ENCODE measurements around the gene PCDHGA8.
"Not testable (repeated sequence)": the region's sequence is repeated elsewhere in the genome, so short reads cannot be mapped to it uniquely, and the experiment has no call there.

Gene PCDHGA8

DNA sequence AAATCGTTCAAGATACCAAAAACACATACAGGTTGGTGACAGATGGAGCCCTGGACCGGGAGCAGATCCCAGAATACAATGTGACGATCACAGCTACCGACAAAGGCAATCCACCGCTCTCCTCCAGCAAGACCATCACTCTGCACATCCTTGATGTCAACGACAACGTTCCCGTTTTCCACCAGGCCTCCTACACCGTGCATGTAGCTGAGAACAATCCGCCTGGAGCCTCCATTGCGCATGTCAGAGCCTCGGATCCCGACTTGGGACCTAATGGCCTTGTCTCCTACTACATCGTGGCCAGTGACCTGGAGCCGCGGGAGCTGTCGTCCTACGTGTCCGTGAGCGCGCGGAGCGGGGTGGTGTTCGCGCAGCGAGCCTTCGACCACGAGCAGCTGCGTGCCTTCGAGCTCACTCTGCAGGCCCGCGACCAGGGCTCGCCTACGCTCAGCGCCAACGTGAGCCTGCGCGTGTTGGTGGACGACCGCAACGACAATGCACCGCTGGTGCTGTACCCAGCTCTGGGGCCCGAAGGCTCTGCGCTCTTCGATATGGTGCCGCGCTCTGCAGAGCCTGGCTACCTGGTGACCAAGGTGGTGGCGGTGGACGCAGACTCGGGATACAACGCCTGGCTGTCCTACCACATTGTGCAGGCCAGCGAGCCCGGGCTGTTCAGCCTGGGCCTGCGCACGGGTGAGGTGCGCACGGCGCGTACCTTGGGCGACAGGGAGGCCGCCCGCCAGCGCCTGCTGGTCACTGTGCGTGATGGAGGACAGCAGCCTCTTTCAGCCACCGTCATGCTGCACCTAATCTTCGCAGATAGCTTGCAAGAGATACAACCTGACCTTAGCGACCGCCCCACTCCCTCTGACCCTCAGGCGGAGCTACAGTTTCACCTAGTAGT lies 20.6 kb upstream of the PCDHGA8 start:
- DNase-seq: no peak

DNA sequence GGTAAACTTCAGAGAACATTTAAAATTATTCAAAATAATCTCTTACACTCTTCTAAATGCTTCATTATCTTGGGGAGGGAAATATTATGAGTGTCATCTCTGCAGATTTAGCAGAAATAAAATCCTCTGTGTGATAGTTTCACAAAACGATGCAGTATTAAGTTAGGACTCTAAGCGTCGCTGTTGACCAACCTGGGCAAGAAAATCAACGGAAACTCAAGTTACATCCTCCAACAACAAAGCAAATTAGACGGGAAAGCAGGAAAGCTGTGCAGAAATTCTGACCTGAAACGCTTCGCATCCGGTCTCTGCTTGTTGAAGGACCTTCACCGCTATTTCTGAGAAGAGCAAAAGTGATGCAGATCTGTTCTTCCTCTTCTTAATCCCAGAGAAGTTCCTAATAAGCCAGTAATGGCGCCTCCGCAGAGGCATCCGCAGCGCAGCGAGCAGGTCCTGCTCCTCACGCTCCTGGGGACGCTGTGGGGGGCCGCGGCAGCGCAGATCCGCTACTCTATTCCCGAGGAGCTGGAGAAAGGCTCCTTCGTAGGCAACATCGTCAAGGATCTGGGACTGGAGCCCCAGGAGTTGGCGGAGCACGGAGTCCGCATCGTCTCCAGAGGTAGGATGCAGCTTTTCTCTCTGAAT lies 18.6 kb upstream of the PCDHGA8 start, which contains the start of gene PCDHGA6:
Gene PCDHGA6 (plus strand): TSS at position 219 of the 645 bp plus-strand sequence. CDS start 193 bp downstream, at position 412.
- DNase-seq: peak; percentile 6

DNA sequence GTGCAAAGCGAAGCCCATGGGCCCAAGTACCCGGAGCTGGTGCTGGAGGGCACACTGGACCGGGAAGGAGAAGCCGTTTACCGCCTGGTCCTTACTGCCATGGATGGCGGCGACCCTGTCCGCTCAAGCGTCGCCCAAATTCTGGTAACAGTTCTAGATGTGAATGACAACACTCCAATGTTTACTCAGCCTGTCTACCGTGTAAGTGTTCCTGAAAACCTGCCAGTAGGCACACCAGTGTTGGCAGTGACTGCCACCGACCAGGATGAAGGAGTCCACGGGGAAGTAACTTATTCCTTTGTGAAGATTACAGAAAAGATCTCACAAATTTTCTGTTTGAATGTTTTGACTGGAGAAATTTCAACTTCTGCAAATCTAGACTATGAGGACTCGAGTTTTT lies 17.8 kb upstream of the PCDHGA8 start:
- no peak for DNase-seq

DNA sequence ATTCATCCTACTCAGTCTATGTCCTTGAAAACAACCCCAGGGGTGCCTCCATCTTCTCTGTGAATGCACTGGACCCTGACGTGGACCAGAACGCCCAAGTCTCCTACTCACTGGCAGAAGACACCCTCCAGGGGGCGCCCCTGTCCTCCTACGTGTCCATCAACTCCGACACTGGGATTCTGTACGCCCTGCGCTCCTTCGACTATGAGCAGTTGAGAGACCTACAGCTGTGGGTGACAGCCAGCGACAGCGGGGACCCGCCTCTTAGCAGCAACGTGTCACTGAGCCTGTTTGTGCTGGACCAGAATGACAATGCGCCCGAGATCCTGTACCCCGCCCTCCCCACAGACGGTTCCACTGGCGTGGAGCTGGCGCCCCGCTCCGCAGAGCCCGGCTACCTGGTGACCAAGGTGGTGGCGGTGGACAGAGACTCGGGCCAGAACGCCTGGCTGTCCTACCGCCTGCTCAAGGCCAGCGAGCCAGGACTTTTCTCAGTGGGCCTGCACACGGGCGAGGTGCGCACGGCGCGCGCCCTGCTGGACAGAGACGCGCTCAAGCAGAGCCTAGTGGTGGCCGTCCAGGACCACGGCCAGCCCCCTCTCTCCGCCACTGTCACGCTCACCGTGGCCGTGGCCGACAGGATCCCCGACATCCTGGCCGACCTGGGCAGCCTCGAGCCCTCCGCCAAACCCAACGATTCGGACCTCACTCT lies 16.8 kb upstream of the PCDHGA8 start:
- DNase-seq: not testable (repeated sequence)

DNA sequence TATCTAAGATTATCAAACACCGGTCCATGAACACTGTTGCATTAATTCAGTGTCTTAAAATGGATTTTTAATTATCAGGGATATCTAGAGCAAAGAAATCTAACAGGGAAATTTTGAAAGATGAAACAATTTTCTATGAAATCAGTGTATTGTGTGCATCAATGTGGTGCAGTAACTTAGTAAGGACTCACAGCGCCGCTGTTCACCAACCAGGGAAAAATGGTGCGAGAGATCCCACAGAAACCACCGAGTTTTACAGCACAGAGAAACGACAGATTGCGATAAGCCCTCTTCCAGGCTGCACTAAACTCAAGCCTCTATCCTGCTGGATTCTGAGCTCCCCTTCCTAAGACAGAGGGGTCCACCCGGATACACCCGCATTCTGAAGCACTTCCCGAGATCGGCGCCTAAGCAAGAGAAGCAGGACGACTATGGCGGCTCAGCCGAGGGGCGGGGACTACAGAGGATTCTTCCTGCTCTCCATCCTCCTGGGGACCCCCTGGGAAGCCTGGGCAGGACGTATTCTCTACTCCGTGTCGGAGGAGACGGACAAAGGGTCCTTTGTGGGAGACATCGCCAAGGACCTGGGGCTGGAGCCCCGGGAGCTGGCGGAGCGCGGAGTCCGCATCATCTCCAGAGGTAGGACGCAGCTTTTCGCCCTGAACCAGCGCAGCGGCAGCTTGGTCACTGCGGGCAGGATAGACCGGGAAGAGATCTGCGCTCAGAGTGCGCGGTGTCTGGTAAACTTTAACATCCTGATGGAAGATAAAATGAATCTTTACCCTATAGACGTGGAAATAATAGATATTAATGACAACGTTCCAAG lies 9.8 kb upstream of the PCDHGA8 start, which contains the start of gene PCDHGA7:
Gene PCDHGA7 (plus strand): TSS at position 274 of the 826 bp plus-strand sequence. CDS start 158 bp downstream, at position 432.
- DNase-seq: no peak

DNA sequence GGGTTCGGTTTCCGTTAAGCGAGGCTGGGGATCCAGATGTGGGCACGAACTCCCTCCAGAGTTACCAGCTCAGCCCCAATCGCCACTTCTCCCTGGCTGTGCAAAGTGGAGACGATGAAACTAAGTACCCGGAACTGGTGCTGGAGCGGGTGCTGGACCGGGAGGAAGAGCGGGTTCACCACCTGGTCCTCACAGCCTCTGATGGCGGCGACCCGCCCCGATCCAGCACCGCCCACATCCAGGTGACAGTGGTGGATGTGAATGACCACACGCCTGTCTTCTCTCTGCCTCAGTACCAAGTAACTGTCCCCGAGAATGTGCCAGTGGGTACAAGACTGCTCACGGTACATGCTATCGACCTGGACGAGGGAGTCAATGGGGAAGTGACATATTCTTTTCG lies 9.1 kb upstream of the PCDHGA8 start:
- DNase-seq: no peak

DNA sequence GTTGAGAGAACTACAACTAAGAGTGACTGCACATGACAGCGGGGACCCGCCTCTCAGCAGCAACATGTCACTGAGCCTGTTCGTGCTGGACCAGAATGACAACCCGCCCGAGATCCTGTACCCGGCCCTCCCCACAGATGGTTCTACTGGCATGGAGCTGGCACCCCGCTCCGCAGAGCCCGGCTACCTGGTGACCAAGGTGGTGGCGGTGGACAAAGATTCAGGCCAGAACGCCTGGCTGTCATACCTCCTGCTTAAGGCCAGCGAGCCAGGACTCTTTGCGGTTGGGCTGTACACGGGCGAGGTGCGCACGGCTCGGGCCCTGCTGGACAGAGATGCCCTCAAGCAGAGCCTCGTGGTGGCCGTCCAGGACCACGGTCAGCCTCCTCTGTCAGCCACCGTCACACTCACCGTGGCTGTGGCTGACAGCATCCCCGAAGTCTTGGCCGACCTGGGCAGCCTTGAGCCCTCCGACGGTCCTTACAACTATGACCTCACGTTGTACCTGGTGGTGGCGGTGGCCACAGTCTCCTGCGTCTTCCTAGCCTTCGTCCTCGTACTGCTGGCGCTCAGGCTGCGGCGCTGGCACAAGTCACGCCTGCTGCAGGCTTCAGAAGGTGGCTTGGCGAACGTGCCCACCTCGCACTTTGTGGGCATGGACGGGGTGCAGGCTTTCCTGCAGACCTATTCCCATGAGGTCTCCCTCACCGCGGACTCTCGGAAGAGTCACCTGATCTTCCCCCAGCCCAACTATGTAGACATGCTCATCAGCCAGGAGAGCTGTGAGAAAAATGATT lies 7.8 kb upstream of the PCDHGA8 start:
- DNase-seq: no peak

DNA sequence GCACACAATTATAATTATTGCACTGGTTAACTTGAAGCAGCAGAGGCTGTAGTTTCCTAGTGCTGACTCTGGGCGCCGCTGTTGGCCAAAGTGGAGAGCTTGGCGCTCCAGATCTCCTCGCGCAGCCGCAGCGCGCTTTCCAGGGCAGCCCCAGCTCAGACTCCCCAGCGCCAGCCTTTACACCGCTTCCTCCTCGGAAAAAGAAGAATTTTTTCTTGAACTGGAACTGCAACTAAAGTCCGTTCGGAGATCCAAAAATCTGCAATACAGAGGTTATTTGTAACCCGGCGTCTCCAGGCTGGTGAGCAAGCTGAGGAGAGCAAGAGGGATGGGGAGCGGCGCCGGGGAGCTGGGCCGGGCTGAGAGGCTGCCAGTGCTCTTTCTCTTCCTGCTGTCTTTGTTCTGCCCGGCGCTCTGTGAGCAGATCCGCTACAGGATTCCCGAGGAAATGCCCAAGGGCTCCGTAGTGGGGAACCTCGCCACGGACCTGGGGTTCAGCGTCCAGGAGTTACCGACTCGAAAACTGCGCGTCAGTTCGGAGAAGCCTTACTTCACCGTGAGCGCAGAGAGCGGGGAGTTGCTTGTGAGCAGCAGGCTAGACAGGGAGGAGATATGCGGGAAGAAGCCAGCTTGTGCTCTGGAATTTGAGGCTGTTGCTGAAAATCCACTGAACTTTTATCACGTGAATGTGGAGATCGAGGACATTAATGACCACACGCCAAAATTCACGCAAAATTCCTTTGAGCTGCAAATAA lies 4.7 kb upstream of the PCDHGA8 start, which contains the start of gene PCDHGB4:
Gene PCDHGB4 (plus strand): TSS at position 142 of the 755 bp plus-strand sequence. CDS start 187 bp downstream, at position 329.
- DNase-seq: peak; percentile 39

DNA sequence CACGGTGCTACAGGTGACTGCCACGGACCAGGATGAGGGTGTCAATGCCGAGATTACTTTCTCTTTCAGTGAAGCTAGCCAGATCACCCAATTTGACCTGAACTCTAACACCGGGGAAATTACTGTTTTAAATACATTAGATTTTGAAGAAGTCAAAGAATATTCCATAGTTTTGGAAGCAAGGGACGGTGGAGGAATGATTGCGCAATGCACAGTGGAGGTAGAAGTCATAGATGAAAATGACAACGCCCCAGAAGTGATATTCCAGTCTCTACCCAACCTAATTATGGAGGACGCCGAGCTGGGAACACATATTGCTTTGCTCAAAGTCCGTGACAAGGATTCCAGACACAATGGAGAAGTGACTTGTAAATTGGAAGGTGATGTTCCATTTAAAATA lies 3.8 kb upstream of the PCDHGA8 start:
- no peak for DNase-seq

DNA sequence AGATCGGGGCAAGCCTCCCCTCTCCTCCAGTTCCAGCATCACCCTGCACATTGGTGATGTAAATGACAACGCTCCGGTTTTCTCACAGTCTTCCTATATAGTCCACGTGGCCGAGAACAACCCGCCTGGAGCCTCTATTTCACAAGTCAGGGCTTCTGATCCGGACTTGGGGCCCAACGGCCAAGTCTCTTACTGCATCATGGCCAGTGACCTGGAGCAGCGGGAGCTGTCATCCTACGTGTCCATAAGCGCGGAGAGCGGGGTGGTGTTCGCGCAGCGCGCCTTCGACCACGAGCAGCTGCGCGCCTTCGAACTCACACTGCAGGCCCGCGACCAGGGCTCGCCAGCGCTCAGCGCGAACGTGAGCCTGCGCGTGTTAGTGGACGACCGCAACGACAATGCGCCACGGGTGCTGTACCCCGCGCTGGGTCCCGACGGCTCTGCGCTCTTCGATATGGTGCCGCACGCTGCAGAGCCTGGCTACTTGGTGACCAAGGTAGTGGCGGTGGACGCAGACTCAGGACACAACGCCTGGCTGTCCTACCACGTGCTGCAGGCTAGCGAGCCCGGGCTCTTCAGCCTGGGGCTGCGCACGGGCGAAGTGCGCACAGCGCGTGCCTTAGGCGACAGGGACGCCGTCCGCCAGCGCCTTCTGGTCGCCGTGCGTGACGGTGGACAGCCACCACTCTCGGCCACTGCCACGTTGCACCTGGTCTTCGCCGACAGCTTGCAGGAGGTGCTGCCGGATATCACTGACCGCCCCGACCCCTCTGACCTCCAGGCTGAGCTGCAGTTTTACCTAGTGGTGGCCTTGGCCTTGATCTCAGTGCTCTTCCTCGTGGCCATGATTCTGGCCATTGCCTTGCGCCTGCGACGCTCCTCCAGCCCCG lies 3.0 kb upstream of the PCDHGA8 start:
- no peak for DNase-seq

DNA sequence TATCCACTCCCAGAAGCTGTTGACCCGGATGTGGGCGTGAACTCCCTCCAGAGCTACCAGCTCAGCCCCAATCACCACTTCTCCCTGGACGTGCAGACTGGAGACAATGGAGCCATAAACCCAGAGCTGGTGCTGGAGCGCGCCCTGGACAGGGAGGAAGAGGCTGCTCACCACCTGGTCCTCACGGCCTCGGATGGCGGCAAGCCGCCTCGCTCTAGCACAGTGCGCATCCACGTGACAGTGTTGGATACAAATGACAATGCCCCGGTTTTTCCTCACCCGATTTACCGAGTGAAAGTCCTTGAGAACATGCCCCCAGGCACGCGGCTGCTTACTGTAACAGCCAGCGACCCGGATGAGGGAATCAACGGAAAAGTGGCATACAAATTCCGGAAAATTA lies 834 bp downstream of the PCDHGA8 start:
- DNase-seq: no peak

DNA sequence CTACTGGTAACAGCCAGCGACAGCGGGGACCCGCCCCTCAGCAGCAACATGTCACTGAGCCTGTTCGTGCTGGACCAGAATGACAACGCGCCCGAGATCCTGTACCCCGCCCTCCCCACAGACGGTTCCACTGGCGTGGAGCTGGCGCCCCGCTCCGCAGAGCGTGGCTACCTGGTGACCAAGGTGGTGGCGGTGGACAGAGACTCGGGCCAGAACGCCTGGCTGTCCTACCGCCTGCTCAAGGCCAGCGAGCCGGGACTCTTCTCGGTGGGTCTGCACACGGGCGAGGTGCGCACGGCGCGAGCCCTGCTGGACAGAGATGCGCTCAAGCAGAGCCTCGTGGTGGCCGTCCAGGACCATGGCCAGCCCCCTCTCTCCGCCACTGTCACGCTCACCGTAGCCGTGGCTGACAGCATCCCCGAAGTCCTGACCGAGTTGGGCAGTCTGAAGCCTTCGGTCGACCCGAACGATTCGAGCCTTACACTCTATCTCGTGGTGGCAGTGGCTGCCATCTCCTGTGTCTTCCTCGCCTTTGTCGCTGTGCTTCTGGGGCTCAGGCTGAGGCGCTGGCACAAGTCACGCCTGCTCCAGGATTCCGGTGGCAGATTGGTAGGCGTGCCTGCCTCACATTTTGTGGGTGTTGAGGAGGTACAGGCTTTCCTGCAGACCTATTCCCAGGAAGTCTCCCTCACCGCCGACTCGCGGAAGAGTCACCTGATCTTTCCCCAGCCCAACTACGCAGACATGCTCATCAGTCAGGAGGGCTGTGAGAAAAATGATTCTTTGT lies 2.2 kb downstream of the PCDHGA8 start:
- DNase-seq: not testable (repeated sequence)

DNA sequence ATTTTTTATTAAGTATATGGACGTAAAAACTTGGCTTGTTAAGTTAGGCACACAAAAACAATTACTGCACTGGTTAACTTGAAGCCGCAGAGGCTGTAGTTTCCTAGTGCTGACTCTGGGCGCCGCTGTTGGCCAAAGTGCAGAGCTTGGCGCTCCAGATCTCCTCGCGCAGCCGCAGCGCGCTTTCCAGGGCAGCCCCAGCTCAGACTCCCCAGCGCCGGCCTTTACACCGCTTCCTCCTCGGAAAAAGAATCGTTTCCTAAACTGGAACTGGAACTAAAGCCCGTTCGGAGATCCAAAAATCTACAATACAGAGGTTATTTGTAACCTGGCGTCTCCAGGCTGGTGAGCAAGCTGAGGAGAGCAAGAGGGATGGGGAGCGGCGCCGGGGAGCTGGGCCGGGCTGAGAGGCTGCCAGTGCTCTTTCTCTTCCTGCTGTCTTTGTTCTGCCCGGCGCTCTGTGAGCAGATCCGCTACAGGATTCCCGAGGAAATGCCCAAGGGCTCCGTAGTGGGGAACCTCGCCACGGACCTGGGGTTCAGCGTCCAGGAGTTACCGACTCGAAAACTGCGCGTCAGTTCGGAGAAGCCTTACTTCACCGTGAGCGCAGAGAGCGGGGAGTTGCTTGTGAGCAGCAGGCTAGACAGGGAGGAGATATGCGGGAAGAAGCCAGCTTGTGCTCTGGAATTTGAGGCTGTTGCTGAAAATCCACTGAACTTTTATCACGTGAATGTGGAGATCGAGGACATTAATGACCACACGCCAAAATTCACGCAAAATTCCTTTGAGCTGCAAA lies 5.5 kb downstream of the PCDHGA8 start, which contains the start of gene PCDHGB5:
Gene PCDHGB5 (plus strand): TSS at position 192 of the 796 bp plus-strand sequence. CDS start 181 bp downstream, at position 373.
- peak; percentile 58 for DNase-seq

DNA sequence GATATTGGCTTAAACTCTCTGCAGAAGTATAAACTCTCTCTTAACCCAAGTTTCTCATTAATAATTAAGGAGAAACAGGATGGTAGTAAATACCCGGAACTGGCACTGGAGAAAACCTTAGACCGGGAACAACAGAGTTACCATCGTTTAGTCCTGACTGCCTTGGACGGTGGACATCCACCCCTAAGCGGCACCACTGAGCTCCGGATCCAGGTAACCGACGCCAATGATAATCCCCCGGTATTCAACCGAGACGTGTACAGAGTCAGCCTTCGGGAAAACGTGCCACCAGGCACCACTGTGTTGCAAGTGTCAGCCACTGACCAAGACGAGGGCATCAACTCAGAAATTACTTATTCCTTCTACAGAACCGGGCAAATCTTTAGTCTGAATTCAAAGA lies 6.2 kb downstream of the PCDHGA8 start:
- no peak for DNase-seq

DNA sequence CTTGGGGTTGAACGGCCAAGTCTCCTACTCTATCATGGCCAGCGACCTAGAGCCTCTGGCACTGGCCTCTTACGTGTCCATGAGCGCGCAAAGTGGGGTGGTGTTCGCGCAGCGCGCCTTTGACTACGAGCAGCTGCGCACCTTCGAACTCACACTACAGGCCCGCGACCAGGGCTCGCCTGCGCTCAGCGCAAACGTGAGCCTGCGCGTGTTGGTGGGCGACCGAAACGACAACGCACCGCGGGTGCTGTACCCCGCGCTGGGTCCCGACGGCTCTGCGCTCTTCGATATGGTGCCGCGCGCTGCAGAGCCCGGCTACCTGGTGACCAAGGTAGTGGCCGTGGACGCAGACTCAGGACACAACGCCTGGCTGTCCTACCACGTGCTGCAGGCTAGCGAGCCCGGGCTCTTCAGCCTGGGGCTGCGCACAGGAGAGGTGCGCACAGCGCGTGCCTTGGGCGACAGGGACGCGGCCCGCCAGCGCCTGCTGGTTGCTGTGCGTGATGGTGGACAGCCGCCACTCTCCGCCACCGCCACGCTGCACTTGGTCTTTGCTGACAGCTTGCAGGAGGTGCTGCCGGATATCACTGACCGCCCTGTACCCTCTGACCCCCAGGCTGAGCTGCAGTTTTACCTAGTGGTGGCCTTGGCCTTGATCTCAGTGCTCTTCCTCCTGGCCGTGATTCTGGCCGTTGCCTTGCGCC lies 7.3 kb downstream of the PCDHGA8 start:
- no peak for DNase-seq

DNA sequence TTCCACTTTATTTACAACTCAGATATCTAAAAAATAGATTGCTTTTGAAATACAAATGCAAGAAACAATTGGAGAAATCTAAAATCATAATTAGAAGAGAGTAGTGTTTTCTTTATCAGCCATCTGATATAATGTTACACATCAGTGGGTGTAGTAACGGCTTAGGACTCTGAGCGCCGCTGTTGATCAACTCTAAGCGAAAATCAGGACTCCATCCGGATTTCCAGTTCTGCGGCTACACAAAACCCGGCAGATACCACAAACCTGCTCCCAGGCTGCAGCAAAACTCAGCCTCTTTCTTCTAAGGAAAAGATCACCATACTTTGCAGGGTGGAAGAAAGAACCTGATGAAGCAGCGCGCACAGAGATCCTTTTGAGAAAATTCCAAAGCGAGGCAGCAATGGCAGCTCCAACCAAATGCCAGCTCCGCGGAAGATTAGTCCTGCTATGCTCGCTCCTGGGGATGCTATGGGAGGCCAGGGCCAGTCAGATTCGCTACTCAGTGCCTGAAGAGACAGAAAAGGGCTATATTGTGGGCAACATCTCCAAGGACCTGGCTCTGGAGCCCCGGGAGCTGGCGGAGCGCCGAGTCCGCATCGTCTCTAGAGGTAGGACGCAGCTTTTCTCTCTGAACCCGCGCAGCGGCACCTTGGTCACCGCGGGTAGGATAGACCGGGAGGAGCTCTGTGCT lies 10.3 kb downstream of the PCDHGA8 start, which contains the start of gene PCDHGA9:
Gene PCDHGA9 (plus strand): TSS at position 226 of the 691 bp plus-strand sequence. CDS start 175 bp downstream, at position 401.
- DNase-seq: peak; percentile 15
